ENCODE results near the gene TPT1. TPM values are rescaled to one million over a fixed set of nuclear protein-coding genes. Genes with fewer than 3 reads are reported as not detected.
"Not testable (repeated sequence)": the region's sequence is repeated elsewhere in the genome, so short reads cannot be mapped to it uniquely, and the experiment has no call there.

The TPT1 gene
- total and polyA plus RNA-seq, 12 donors = 3,297 to 6,104 (median 3,852) TPM

DNA sequence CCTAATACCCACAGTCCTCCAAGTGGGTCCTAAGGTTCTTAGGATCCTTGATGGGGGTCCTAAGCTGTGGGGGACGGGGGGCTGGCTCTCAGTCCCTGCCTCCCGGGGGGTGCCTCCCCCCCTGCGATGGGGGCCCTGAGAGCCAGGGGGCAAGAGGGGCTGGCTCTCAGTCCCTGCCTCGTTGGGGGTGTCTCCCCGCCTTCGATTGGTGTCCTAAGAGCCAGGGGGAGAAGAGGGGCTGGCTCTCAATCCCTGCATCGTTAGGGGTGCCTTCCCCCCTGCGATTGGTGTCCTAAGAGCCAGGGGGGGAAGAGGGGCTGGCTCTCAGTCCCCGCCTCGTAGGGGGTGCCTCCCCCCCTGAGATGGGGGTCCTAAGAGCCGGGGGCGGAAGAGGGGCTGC lies 40.2 kb upstream of the TPT1 start:
- WGBS, 2 donors = 97% methylated on average over 5 of the region's 12 CpGs; no CpG with 5 or more reads in 1 of the 2 donors
- DNase-seq (no peak), ATAC-seq (no peak)
- no peak overlapping the region for H3K27ac ChIP-seq
- H3K27me3 ChIP-seq = no peaks in the 10 kb centered on the region
- H3K9me3 ChIP-seq = no peaks in the 10 kb centered on the region
- peaks cover 0 to 19% (median 10%) of the 10 kb centered on the region in 9 donors for H3K4me1 ChIP-seq
- TF ChIP-seq, protein P1, sequence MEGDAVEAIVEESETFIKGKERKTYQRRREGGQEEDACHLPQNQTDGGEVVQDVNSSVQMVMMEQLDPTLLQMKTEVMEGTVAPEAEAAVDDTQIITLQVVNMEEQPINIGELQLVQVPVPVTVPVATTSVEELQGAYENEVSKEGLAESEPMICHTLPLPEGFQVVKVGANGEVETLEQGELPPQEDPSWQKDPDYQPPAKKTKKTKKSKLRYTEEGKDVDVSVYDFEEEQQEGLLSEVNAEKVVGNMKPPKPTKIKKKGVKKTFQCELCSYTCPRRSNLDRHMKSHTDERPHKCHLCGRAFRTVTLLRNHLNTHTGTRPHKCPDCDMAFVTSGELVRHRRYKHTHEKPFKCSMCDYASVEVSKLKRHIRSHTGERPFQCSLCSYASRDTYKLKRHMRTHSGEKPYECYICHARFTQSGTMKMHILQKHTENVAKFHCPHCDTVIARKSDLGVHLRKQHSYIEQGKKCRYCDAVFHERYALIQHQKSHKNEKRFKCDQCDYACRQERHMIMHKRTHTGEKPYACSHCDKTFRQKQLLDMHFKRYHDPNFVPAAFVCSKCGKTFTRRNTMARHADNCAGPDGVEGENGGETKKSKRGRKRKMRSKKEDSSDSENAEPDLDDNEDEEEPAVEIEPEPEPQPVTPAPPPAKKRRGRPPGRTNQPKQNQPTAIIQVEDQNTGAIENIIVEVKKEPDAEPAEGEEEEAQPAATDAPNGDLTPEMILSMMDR (IDR thresholded peaks at IDR 0.05) = no peak
- H3K4me3 ChIP-seq = no peak overlapping the region
- H3K36me3 ChIP-seq = peaks cover 0 to 26% (median 8%) of the 10 kb centered on the region in 9 donors
- intact Hi-C loops (cut with DNase I) = no loop called here

- DNase-seq; intact Hi-C loops (cut with DNase I); H3K9me3 ChIP-seq; ATAC-seq; H3K4me3 ChIP-seq; H3K27me3 ChIP-seq; H3K27ac ChIP-seq: not testable (repeated sequence)
- peaks cover 0 to 21% (median 7%) of the 10 kb centered on the region in 9 donors for H3K36me3 ChIP-seq
- WGBS, 2 donors = 75 to 77% methylated on average over 5 of the region's 8 CpGs
- H3K4me1 ChIP-seq = peaks cover 0 to 14% (median 5%) of the 10 kb centered on the region in 9 donors
Observed at GRCh38 chr13:45380708-45381107, 39.7 kb upstream of the TPT1 start.

- not testable (repeated sequence) for H3K4me3 ChIP-seq, H3K27me3 ChIP-seq, H3K27ac ChIP-seq, H3K9me3 ChIP-seq, H3K4me1 ChIP-seq, ATAC-seq, DNase-seq
- peaks cover 0 to 13% (median 2%) of the 10 kb centered on the region in 9 donors for H3K36me3 ChIP-seq
- WGBS, 2 donors = 94% methylated on average over 7 of the region's 10 CpGs
- intact Hi-C loops (cut with DNase I) = loop anchor here in 3 of 10 donors (10.0 kb wide), 2 partner anchors 85 to 105 kb away; partner anchors contain the start of gene COG3 (in 2 of the 3)
Observed at GRCh38 chr13:45379516-45379915, 38.5 kb upstream of the TPT1 start.

- H3K4me3 ChIP-seq, ATAC-seq, DNase-seq, H3K27ac ChIP-seq, H3K9me3 ChIP-seq, H3K36me3 ChIP-seq, H3K4me1 ChIP-seq, H3K27me3 ChIP-seq: not testable (repeated sequence)
- WGBS, 2 donors = 93 to 95% methylated on average over 8 of the region's 8 CpGs
- intact Hi-C loops (cut with DNase I) = loop anchor here in 3 of 10 donors (10.0 kb wide), 2 partner anchors 86 to 106 kb away; partner anchors contain the start of gene COG3 (in 2 of the 3)
Observed at GRCh38 chr13:45378786-45379185, 37.8 kb upstream of the TPT1 start.

- not testable (repeated sequence) for ATAC-seq, H3K4me1 ChIP-seq, DNase-seq, H3K9me3 ChIP-seq, H3K4me3 ChIP-seq, H3K27ac ChIP-seq, H3K27me3 ChIP-seq, H3K36me3 ChIP-seq
- 87 to 93% methylated on average over 9 to 12 of the region's 12 CpGs for WGBS, 2 donors
- intact Hi-C loops (cut with DNase I) = loop anchor here in 3 of 10 donors (10.0 kb wide), 2 partner anchors 87 to 107 kb away; partner anchors contain the start of gene COG3 (in 2 of the 3)
Observed at GRCh38 chr13:45377314-45377713, 36.3 kb upstream of the TPT1 start.

DNA sequence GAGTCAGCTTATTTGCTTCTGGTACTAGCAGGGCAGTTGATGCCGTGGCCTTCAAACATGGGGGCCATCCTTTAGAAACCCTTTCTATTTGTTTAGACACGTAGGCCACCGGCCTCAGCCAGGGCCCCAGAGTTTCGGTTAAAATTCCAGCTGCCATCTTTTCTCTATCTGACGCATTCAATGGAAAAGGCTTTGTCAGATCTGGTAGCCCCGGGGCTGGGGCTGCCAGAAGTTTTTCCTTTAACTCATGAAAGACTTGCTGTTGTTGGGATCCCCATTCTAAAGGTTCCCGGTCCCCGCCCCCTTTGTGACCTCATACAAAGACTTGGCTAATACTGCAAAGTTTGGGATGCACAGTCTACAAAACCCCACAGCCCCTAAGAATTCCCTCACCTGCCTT lies 35.7 kb upstream of the TPT1 start:
- H3K27me3 ChIP-seq, H3K9me3 ChIP-seq, ATAC-seq, H3K27ac ChIP-seq, DNase-seq, H3K4me3 ChIP-seq, H3K36me3 ChIP-seq: not testable (repeated sequence)
- peaks cover 0 to 16% (median 4%) of the 10 kb centered on the region in 9 donors for H3K4me1 ChIP-seq
- intact Hi-C loops (cut with DNase I) = loop anchor here in 3 of 10 donors (10.0 kb wide), 2 partner anchors 88 to 108 kb away; partner anchors contain the start of gene COG3 (in 2 of the 3)
- 93 to 94% methylated on average over 8 of the region's 8 CpGs for WGBS, 2 donors

DNA sequence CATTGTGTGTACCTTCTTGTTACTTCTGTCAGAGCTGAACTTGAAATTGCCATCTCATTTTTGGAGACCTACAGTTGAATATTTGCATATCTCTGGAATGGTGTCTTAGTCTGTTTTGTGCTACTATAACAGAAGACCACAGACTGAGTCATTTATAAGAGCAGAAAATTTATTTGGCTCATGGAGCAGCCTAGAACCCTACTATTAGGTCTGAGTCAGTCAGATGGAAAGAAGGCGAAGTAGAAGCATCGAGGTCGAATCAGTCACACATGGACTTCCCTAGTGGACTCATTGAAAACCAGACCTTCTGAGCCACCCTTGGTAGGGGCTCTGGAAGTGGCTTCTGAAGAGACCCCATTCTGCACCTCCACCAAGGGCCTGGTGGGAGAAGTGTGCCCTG lies 33.9 kb upstream of the TPT1 start:
- WGBS, 2 donors = 94 to 97% methylated on average over 3 of the region's 3 CpGs
- DNase-seq (no peak), ATAC-seq (no peak)
- Histone ChIP-seq H3K27ac (no peak overlapping the region), H3K9me3 (no peaks in the 10 kb centered on the region), H3K4me3 (no peak overlapping the region), H3K36me3 (peaks cover 0 to 5% (median 0%) of the 10 kb centered on the region in 9 donors), H3K4me1 (peaks cover 5 to 26% (median 12%) of the 10 kb centered on the region in 9 donors), H3K27me3 (no peaks in the 10 kb centered on the region)
- TF ChIP-seq, protein P1 (IDR thresholded peaks at IDR 0.05) = no peak
- intact Hi-C loops (cut with DNase I) = loop anchor here in 9 of 10 donors (5.0 to 10.0 kb wide), 5 partner anchors 87 to 117 kb away; partner anchors contain the start of gene COG3 (in 3 of the 9)

Measured in heart right ventricle (tissue), 16 donors.